GM18498 (cell line): Measurements from ENCODE around the gene SLC5A3.

Source experiments
- ATAC-seq: cut with Tn5 transposase; IDR thresholded peaks from one replicate; pipeline ENCODE4 v1.9.1; 2021; ENCODE audit warnings: mild to moderate bottlenecking, moderate library complexity; ENCODE audit not compliant: unreplicated experiment

The SLC5A3 gene

DNA sequence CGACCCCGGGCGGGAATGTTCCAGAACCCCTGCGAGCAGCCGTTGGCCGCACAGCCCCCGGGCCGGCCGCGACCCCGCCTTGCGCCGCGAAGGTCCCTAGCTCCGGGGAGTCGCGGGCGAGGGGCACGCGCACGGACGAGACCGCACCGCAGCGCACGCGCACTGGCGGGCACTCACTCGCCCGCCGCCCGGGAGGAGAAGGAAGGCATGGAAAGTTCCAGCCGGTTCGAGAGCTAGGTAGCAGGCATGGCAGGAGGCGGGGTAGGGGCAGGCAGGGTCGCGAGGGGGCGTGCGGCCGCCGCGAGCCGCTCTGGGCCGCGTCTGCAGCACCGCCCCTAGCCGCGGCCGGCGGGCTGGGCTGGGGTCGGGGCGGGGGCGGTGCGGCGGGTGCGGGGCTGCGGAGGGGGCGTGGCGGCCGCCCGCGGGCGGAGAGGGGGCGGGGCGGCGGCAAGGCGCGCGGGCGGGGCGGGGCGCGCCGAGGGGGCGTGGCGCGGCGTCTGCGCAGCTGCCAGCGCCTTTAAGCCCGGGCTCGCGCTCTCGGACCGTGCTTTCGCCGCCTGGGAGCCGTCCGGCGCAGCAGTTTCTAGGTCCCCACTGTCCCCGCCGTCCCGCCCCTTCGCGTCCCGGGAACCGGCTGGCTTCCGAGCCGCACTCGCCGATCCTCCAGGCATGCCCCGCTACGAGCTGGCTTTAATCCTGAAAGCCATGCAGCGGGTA lies at the start of gene SLC5A3, which contains the start of gene MRPS6:
Gene SLC5A3 (plus strand): TSS at position 547 of the 717 bp plus-strand sequence. CDS start 21,621 bp downstream, outside the sequence.
Gene MRPS6 (plus strand): TSS at position 547 of the 717 bp plus-strand sequence. CDS start 123 bp downstream, at position 670.
- peak; percentile 78 for ATAC-seq

DNA sequence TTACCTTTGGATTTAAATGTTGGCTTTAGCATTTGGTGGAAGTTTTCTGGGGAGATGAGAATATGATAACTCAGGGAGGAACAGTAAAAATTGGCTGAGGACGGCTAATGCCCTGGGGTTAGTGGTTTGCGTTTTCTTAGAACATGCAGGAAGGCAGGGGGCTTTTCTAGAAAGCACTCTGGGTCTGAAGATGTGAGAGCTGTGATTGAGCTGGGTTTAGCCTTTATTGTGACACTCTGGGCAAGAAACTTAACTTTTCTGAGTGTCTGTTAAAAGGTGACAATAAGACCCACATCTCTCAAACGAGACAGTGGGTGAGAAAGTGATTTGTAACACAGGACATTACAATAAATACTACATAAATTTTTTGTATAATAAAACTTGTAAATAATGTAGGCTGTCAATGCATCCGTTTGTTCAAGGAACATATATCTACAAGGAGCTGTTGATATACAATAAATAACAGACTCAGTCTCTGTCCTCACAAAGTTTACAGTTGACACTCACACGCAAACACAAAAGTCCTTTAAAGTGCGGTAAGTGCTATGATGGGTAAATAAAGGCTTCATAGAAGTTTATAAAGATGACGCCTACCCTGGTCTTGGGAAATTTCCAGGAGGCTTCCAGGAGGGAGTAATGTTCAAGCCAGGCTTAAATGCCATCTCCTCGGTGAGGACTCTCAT lies 49.5 kb upstream of the SLC5A3 start:
- ATAC-seq = no peak

DNA sequence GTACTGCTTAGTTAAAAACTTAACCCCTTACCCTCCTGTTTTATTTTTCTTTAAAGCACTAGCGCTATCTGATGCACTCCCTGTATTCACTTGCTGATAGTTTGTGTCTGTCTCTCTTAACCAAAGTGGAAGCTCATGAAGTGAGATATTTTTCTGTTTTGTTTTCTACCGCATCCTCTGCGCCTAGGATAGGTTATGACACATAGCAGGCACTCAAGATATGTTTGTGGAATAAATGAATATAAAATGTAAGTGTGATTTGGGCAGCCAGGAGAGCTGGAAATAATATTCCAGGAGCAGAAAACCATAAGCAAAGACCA lies 49.0 kb upstream of the SLC5A3 start:
- ATAC-seq = no peak

DNA sequence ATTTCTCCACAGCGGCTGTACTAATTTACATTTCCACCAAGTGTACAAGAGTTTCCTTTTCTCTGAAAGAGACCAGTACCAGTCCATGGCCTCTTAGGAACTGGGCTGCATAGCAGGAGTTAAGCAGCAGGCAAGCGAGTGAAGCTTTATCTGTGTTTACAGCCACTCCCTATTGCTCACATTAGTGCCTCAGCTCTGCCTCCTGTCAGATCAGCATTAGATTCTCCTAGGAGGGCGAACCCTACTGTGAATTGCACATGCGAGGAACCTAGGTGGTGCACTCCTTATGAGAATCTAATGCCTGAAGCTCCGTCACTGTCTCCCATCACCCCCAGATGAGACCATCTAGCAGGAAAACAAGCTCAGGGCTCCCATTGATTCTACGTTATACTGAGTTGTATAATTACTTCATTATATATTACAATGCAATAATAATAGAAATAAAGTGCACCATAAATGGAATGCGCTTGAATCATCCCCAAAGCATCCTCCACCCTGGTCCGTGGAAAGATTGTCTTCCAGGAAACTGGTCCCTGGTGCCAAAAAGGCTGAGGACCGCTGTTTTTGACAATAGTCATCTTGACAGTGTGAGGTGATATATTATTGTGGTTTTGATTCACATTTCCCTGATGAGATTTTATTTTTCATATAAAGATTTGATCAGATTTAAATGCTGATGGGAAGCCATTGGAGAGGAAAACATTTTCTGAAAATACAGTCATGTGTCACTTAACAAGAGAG lies 45.5 kb upstream of the SLC5A3 start:
- no peak for ATAC-seq

DNA sequence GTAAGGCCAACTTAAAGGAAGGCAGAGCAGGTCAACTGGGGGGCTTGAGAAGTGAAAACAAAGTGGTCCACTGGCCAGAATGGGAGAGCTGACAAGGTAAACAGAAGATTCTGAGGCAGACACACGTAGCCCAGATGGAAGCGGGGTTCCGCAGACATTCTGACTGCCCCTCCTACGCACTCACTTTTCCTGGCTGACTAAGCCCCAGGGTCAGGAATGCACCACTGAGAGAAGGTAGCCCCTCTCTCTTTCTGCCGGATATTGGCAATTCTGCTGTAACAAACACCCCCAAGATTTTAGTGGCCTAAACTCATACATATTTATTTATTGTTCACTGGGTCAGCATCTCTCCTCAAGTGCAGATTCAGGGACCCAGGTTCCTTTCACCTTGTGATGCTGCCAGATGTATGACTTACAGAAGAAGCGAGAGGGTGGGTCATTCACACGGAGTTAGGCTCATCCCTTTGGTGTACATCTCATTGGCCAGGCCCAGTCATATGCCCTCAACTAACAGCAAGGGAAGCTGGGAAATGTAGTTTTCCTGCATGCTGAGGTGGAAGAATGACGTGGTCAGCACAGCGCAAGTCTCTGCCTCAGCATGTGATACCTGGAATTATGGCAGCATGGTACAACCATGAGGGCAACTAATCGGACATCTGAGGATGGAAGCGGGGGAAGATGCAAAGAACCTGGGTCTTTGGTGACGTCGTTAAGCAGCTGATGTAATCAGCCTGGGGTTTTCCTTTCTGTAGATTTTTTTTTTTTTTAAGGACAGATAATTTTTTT lies 43.4 kb upstream of the SLC5A3 start:
- peak; percentile 85 for ATAC-seq

DNA sequence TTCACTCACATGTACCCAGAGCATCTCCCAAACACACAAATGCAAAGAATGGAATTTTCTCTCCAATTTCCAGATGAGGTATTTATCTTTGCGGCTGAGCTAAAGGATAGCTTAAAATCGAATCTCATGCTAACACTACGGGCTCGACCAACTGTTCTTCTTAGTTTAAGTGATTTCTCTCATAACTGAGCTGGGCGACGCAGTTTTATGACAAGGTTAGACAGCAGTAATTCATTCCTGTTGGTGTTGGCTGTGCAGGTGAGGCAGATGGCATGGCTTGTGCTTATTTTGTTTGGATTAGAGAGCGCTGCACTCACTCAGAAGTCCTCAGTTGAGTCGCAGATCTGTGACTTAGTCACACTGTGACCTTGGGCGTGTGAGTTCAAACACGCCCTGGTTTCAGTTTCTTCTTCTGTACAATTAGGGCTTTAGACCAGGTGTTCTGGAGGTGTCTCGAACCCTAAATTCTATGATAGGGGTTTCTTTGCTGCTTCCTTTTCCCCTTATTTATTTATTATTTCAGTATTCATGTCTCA lies 41.5 kb upstream of the SLC5A3 start:
- peak; percentile 52 for ATAC-seq

DNA sequence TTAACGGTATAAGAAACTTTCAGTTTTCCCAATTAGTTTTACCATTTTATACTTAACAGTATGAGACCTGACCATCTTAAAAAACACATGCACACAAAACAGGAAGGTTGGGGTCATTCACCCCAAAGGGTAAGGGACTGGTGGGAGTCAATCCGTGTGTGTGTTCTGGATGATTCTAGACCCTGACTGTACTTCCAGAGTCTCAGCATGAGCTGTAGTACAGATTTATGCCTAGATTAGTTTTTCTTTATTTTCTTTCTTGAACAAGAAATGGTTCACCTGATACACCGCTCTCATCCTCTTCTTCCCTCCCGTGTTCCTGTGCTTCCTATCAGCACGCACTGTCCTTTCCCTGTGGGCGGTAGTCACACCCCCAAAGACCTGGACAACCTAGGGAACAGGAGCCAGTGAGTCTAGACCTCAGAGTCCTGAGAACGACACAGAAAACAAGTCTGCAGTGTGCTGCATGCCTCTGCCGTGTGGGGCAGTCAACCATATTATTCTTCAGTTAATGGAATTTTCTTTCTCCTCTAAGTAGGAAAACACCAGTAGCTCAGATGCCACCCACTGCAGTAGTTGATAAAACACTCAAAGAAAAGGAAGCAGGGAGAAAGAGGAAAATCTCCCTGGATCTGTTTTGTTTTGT lies 38.9 kb upstream of the SLC5A3 start:
- ATAC-seq = no peak

DNA sequence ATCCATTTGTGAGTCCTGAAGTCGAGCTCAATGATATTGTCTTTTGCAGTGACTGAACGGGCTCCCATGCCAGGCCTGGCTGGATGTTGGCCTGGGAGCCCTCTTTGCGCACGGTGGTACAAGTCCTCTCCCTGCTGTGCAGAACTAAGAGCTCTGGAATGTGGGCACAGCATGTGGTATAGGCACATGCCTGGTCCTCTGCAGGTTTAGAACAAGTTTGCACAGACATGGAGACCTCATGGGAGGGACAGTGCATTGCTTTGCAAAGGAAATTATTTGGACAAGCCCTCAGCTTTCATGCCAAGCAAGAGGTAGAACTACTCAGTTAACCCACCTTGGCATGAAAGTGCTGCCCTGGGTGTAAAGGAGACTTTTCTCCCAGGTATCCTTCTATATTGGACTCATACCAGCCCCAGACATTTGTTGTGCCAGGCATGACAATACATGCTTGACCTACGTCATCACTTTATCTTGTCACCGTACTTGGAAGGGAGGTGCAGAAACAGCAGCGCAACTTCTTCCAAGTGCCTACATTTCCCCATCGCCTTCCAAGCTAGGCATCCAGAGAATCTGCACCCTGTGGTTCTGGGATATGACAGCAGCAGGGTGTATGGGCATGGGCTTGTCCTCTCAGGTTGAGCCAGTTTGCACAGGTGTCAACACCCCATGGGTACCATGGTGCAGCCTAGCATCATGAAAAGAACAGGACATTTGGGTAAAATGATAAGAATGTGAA lies 37.6 kb upstream of the SLC5A3 start:
- no peak for ATAC-seq

DNA sequence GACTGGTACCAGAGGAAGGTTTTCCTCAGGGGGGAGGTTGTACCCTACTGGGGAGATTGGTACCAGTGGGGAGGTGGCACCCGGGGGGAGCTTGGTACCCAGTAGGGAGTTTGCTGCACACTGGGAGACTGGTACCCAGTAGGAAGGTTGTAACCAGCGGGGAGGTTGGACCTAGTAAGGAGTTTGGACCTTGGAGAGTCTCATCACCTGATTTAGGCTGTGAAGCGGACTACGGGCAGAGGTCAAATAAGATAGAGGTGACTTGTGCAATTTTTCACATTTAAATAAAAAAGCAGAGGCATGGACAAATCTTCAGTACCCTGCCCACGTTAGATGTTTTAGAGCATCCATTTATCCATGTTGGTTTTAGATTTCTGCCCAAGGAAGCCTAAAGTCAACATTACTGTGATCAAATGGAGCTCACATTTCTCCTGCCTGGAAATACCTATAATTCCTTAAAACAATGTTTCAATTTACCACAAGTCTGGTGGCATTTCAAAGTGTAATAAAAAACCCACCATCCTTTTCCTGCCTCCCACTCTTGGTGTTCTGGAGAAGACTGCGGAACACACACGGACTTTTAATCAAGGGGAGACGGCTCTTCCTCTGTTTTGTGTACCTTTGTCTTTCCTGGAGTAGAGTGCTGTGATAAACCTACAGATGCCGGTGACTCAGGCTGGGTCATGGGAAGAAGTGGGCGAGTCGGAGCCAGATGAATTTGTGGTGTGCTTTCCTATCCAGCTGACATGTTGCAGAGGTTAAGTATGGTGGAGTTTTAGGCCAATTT lies 36.2 kb upstream of the SLC5A3 start:
- ATAC-seq = no peak

DNA sequence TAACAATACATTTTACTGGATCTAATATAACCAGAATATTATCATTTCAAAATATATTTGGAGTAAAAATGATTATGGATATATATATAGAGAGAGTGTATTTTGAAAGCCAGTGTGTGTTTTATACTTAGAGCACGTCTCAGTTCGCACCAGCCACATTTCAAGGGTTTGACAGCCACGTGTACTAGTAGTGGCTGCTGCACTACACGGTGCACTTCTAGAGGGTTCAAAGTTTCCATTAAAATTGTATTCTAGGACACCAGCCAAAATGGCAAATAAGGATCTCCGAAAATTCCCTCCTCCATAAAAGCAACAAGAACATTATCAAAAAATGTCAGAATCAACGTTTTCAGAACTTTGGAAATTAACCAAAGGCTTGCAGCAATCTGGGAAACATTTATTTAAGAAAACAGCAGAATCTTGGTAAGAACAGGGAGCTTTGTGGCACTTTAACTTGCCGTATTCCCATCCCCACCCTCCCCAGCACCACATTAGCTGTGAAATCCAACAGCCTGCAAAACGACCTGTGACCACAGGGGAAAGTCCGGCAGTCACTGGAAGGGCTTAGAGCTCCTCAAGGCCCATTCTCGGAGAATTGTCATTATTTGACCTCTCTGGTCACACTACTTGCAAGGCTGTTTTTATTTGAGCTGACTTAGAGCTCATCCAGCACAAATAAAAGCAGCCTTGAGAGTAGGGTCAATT lies 33.5 kb upstream of the SLC5A3 start:
- ATAC-seq = no peak

DNA sequence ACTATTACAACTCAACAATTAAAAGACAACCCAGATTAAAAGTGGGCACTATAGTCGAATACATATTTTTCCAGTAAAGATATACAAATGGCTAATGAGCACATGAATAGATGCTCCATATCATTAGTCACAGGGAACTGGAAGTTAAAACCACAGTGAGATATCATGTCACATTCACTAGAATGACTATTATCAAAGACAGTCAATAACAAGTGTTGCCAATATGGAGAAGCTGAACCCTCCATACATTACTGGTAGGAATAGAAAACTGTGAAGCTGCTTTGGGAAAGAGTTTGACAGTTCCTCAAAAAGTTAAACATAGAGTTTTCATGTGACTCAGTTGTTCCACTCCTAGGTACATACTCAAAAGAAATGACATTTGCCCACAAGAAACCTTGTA lies 30.6 kb upstream of the SLC5A3 start:
- ATAC-seq = no peak

DNA sequence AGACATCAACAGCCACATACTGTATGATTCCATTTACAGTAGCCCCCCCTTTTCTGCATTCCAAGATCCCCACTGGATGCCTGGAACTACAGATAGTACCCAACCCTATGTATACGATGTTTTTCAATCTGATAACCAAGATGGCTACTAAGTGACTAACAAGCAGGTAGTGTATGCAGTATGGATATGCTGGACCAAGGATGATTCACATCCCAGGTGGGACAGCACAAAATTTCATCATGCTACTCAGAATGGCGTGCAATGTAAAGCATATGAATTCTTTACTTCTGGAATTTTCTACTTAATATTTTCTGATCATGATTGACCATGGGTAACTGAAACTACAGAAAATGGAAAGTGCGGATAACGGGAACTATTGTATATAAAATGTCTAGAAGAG lies 30.0 kb upstream of the SLC5A3 start:
- ATAC-seq = no peak

DNA sequence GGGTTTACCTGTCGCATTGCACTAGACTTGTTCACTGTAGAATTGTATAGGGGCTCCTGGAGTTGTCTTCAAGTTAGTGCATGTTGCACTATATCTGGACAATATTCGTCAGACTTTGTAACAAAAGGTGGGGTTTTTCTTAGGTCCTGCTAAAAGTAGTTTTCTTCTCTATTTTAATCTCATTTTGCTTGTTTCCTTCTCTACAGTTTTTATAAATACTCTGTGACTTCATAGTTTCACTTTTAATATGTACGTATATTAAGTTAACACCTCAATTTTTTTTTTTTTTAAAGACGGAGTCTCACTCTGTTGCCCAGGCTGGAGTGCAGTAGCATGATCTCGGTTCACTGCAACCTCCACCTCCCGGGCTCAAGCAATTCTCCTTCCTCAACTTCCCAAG lies 26.5 kb upstream of the SLC5A3 start:
- ATAC-seq = peak; percentile 53

DNA sequence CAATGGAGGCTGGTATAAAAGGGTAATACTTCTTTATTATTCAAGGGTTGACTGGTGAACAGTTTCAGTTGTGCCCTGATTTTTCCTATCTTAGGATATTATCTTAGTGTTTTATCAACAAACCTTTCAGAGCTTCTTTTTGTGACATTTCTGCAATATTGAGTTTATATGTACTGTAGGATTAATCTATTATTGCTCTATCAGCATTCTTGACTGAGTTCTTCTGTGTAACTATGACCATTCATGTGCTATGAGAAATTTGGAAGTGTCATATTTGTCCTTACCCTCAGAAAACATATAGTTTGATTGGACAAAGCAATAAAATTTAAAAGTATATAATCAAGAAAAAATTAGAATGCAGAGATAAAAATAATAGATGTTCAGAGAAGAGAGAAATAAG lies 25.5 kb upstream of the SLC5A3 start:
- ATAC-seq = no peak

DNA sequence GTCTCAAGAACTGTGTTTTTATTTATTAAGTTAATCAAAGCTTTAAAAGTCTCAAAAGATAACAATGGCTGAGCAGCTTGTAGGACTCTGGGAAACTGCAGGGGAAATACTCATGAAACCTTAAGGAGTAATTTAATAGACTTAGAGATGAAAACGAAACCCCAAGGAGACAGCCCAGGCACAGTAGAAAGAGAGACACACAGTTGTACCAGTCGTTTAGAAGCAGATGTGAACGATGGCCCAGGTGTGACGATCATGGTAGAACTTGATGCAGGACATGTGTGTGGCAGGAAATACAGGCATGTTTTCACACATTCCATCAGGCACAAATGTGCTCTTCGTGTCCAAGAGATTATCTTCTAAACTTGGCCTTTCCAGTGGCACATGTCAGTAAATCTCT lies 21.2 kb upstream of the SLC5A3 start:
- no peak for ATAC-seq

DNA sequence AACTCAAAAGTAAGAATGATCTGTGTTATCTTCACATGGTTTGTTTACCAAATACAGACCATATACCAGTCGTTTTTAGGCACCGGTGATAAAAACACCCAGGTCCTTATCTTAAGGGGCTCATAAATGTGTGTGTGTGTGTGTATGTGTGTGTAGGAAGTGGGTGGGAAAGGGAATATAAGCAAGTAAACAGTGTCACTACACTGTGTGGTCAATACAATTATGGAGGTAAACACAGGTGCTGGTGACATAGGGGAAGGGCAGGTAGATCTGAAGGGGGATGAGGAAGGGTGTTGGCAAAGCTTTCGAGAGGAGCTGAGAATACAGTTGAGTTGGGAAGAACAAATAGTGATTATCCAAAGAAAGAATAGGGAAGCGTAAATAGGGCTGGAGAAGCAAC lies 19.1 kb upstream of the SLC5A3 start:
- no peak for ATAC-seq

DNA sequence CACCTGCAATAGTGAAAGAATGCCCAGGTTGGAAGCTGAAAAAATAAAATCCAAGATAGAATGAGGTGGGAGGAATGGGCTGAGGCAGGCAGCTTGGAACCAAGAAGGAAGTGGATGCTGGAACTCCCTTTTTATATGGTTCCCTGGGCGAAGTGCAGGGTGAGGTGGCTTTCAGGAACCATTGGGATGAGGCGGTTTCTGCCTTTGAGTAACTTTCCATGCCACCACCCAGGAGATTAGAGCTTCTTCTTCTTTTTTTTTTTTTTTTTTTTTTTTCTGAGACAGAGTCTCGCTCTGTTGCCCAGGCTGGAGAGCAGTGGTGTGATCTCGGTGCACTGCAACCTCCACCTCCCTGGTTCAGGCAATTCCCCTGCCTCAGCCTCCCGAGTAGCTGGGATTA lies 17.8 kb upstream of the SLC5A3 start:
- ATAC-seq = no peak

DNA sequence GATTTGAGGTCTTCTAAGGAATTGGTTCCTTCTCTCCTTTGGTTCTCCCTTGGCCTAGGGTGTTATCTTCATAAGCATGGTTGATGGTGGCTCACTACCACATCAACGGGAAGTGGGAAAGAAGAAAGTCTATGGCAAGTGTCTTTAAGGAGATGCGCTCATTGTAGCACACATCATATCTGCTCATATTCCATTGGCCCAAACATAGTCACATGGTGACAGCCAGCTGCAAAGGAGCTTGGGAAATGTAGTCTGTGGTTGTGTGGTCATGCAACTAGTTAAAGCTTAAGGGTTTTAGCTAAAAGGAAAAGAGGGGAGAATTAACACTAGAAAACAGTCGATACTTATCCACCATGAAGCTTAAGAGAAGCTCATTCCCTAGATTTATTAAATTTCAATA lies 11.4 kb upstream of the SLC5A3 start:
- no peak for ATAC-seq
